ENCODE measurements around the gene ETDA.
"Not testable (repeated sequence)": the region's sequence is repeated elsewhere in the genome, so short reads cannot be mapped to it uniquely, and the experiment has no call there.

ETDA gene

GRCh38 chrX:135252011-135252518 lies at the start of gene ETDA:
TSS of gene ETDA (plus strand) at chrX:135252061. CDS start at chrX:135253277, 1,216 bp downstream.
- DNase-seq = not testable (repeated sequence)

GRCh38 chrX:135206427-135206826 lies 45.4 kb upstream of the ETDA start:
- peak; percentile 34 for DNase-seq

GRCh38 chrX:135213200-135213844 lies 38.5 kb upstream of the ETDA start:
- no peak for DNase-seq

GRCh38 chrX:135245989-135246388 lies 5.9 kb upstream of the ETDA start:
- not testable (repeated sequence) for DNase-seq

DNA sequence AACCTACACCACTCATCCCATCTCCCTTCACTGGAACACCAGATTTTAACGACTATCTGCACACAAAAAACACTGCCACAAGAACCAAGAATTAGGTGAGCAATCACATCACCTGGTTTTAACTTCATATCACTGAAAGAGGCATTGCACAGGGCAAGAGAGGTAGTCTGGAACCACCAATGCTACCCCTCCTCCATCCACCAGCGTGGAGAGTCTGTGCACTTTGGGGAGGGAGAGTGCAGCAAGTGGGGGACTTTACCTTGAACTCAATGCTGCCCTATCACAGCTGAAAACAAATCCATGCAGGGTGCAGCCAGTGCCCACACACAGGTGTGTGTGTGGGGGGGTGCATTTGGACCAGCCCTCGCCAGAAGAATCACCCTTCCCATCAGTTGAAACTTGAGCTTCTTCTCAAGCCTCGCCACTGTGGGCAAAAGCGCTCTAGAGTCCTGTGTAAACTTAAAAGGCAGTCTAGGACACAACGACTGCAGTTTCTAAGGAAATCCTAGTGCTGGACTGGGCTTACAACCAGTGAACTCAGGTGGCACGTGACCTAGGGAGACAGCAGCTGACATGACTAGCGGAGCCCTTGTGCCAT lies 4.3 kb downstream of the ETDA start:
- DNase-seq = not testable (repeated sequence)

GRCh38 chrX:135256923-135257322 lies 5.1 kb downstream of the ETDA start:
- no peak for DNase-seq

DNA sequence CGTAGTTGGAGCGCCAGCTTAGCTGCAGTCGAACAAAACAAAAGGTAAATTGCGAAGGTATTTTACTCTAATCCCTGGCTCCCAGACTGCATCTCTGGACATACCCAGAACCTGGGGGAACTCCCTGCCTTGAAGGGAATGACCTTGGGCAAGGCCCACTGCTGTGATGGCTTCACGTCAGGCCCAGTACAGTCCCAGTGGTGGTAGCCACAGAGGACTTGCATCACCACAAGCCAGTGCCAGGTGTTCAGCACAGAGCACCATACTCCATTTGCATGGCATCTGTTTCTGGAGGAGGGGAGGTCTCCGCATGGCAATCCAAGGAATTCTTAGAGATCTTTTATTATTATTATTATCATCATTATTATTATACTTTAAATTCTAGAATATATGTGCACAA lies 5.6 kb downstream of the ETDA start:
- DNase-seq = no peak

DNA sequence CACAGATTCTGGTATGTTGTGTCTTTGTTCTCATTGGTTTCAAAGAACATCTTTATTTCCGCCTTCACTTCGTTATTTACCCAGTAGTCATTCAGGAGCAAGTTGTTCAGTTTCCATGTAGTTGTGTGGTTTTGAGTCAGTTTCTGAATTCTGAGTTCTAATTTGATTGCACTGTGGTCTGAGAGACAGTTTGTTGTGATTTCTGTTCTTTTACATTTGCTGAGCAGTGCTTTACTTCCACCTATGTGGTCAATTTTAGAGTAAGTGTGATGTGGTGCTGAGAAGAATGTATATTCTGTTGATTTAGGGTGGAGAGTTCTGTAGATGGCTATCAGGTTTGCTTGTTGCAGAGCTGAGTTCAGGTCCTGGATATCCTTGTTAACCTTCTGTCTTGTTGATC lies 9.1 kb downstream of the ETDA start:
- DNase-seq = not testable (repeated sequence)

GRCh38 chrX:135263376-135263775 lies 11.5 kb downstream of the ETDA start:
- not testable (repeated sequence) for DNase-seq

DNA sequence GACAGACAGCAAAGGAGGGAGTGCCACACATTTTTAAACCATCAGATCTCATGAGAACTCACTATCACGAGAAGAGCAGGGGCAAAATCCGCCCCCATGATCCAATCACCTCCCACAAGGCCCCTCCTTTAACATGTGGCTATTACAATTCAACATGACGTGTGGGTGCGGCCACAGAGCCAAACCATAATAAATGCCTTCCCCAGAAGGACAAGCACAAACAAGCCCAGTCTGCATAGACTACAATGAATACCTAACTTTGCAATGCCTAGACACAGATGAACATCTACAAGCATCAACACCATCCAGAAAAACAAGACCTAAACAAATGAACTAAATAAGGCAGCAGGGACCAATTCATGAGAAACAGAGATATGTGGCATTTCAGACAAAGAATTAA lies 12.3 kb downstream of the ETDA start:
- no peak for DNase-seq

DNA sequence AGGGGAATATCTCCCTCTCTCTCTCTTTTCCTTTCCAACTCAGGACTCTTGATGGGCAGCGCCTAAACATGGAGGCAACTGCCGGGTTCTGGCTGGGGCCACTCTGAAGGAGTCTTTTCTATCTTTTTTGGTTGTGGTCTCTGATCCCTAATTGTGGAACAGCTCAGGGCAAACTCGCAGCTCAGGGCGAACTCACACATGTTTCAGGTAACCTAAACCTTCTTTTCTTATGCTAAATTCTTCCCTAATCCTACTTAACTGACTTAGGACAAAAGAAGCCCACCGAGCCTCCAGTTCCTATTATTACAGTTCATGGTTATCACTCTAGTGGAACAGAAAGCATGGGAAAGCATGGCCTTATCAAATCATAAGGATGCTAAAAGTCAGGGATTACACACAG lies 21.3 kb downstream of the ETDA start:
- DNase-seq = no peak

- DNase-seq = no peak
These were observed 24.1 kb downstream of the ETDA start for GRCh38 chrX:135275973-135276372.

- DNase-seq = peak; percentile 7
These were observed 35.5 kb downstream of the ETDA start for GRCh38 chrX:135287266-135287823.

GRCh38 chrX:135295238-135295943 lies 43.5 kb downstream of the ETDA start:
- no peak for DNase-seq

DNA sequence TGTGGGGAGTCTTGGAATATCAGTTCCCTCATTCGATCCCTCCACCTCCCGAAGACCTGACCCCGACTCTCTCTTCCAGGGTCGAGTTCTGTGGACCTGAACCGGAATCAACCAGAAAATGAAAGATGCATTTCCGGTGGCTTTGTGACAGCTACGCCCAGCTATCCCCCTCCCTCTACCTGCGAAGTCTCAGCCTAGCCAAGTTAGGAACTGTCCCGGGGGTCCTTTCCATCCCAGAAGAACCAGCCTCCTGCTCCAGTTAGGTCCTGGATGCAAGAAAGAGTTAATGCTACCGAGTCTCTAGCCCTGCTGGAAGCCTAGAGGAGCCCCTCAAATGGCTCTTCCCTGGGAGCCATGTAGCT lies 44.1 kb downstream of the ETDA start:
- no peak for DNase-seq

- no peak for DNase-seq
These were observed 50.5 kb downstream of the ETDA start for GRCh38 chrX:135302269-135302873.

All from DMS53 (cell line).